ENCODE data around the gene TNIK. TPM values are rescaled to one million over a fixed set of nuclear protein-coding genes. Genes with fewer than 3 reads are reported as not detected.

The TNIK gene
- total RNA-seq, 1 donor from 2014 or later, result 35.3 TPM

GRCh38 chr3:171181907-171182690 is 278.1 kb downstream of the TNIK start:
- DNase-seq (no peak), ATAC-seq (no peak)
- intact Hi-C loops (cut with DNase I), result no loop called here
- H3K4me1 ChIP-seq, result peaks cover 14% of the 10 kb centered on the region
- H3K4me3 ChIP-seq, result no peak overlapping the region
- H3K27me3 ChIP-seq, result no peaks in the 10 kb centered on the region
- H3K9me3 ChIP-seq, result no peaks in the 10 kb centered on the region
- H3K36me3 ChIP-seq, result no peaks in the 10 kb centered on the region
- H3K27ac ChIP-seq, result no peak overlapping the region
- TF ChIP-seq CTCF (IDR thresholded peaks at IDR 0.05), result no peak

- Histone ChIP-seq H3K27me3 (no peaks in the 10 kb centered on the region), H3K4me3 (no peak overlapping the region), H3K9me3 (no peaks in the 10 kb centered on the region), H3K27ac (no peak overlapping the region), H3K36me3 (no peaks in the 10 kb centered on the region), H3K4me1 (peaks cover 6% of the 10 kb centered on the region)
- ATAC-seq, result no peak
- TF ChIP-seq CTCF (IDR thresholded peaks at IDR 0.05), result no peak
- intact Hi-C loops (cut with DNase I), result no loop called here
- no peak for DNase-seq
Measured at GRCh38 chr3:171178714-171179113, 281.5 kb downstream of the TNIK start.

- no peaks in the 10 kb centered on the region for H3K9me3 ChIP-seq
- ATAC-seq, result no peak
- no peaks in the 10 kb centered on the region for H3K36me3 ChIP-seq
- no peaks in the 10 kb centered on the region for H3K27me3 ChIP-seq
- no peak overlapping the region for H3K27ac ChIP-seq
- H3K4me3 ChIP-seq, result no peak overlapping the region
- peaks cover 6% of the 10 kb centered on the region for H3K4me1 ChIP-seq
- TF ChIP-seq CTCF (IDR thresholded peaks at IDR 0.05), result no peak
- DNase-seq, result no peak
- intact Hi-C loops (cut with DNase I), result no loop called here
Measured at GRCh38 chr3:171177553-171177952, 282.7 kb downstream of the TNIK start.

GRCh38 chr3:171177056-171177455 is 283.1 kb downstream of the TNIK start:
- no peak for TF ChIP-seq CTCF (IDR thresholded peaks at IDR 0.05)
- no peak overlapping the region for H3K27ac ChIP-seq
- H3K9me3 ChIP-seq, result no peaks in the 10 kb centered on the region
- intact Hi-C loops (cut with DNase I), result no loop called here
- no peaks in the 10 kb centered on the region for H3K36me3 ChIP-seq
- ATAC-seq (no peak), DNase-seq (no peak)
- peaks cover 6% of the 10 kb centered on the region for H3K4me1 ChIP-seq
- no peak overlapping the region for H3K4me3 ChIP-seq
- H3K27me3 ChIP-seq, result no peaks in the 10 kb centered on the region

GRCh38 chr3:171176244-171176933 is 283.8 kb downstream of the TNIK start:
- H3K27ac ChIP-seq, result peak overlapping the region; percentile 14
- ATAC-seq (no peak), DNase-seq (no peak)
- H3K9me3 ChIP-seq, result no peaks in the 10 kb centered on the region
- peaks cover 6% of the 10 kb centered on the region for H3K4me1 ChIP-seq
- intact Hi-C loops (cut with DNase I), result no loop called here
- H3K27me3 ChIP-seq, result no peaks in the 10 kb centered on the region
- no peak overlapping the region for H3K4me3 ChIP-seq
- no peak for TF ChIP-seq CTCF (IDR thresholded peaks at IDR 0.05)
- no peaks in the 10 kb centered on the region for H3K36me3 ChIP-seq

Measured in upper lobe of right lung (tissue), 1 donor.